HG03064 (cell line): ENCODE data around the gene COX7B.
"Not testable (repeated sequence)": the region's sequence is repeated elsewhere in the genome, so short reads cannot be mapped to it uniquely, and the experiment has no call there.

Source experiments
- ATAC-seq: cut with Tn5 transposase; IDR thresholded peaks from one replicate; pipeline ENCODE4 v1.9.1; 2021; ENCODE audit warnings: low read depth; ENCODE audit not compliant: unreplicated experiment

COX7B gene, protein sequence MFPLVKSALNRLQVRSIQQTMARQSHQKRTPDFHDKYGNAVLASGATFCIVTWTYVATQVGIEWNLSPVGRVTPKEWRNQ

DNA sequence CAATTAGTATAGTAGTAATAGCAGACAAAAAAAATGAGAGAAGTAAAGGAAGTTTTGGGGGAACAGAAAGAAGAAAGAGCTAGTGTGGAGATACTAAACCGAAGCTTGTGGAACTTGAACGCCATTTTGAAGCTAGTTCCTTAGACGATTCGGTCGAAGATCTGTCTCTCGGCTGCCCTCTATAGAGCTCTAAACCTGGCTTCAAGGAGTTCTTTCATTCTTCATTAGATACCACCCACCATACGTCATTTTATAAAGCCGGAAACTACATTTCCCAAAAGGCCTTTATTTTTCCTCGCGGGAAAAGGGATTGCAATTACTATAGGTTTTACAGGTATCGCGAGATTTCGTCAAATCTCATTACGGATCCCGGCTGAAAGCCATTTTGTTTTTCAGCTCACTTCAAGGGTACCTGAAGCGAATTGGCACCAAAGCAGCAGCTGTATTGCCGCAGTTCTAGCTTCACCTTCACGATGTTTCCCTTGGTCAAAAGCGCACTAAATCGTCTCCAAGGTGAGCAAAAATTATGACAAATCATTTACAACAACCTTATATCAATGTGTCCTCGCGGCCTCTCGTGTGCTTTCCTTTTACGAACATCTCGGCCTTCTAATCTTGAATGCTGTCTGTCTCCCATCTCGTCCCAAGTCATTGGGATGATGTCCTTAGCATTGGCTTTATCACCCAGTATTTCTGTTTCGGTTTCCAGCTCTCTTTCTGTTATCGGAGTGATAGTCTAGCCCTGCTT lies at the start of gene COX7B:
Gene COX7B (plus strand): TSS at position 388 of the 748 bp plus-strand sequence. CDS start 86 bp downstream, at position 474.
- peak; percentile 74 for ATAC-seq

DNA sequence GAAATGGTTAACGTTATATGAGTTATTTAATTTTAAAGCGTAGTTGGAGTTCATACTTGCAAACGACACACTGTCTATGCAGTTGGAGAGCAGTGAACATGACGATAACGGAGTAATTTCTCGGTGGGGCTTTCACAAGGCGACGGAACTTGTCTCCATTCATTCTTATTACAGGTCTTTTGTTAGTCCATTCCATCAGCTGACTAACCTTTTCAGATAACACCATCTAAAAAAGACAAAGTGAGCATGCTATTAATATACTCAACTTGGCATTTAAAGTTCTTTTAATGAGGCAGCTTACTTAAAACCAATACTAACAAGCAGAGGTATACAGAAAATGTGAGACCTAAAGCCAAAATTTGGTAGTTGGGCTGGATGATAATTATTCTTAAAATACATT lies 23.9 kb upstream of the COX7B start:
- ATAC-seq: no peak

DNA sequence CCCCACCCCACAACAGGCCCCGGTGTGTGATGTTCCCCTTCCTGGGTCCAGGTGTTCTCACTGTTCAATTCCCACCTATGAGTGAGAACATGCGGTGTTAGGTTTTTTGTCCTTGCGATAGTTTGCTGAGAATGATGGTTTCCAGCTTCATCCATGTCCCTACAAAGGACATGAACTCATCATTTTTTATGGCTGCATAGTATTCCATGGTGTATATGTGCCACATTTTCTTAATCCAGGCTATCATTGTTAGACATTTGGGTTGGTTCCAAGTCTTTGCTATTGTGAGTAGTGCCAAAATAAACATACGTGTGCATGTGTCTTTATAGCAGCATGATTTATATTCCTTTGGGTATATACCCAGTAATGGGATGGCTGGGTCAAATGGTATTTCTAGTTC lies 17.9 kb upstream of the COX7B start:
- ATAC-seq: not testable (repeated sequence)

DNA sequence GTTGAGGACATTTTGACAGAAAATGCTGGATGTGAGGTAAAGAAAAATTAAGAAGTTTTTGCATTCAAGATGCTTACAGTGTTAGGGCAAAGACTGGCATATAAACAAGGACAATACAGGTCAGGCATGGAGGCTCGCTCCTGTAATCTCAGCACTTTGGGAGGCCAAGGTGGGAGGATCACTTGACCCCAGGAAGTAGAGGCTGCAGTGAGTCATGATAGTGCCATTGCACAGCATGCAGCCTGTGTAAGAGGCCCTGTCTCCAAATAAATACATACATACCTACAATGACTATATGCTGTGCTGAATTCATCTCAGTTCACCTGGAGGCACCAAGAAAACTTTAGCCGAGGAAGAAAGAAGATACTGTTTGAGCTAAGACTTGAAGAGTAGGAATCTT lies 6.4 kb upstream of the COX7B start:
- ATAC-seq: no peak

DNA sequence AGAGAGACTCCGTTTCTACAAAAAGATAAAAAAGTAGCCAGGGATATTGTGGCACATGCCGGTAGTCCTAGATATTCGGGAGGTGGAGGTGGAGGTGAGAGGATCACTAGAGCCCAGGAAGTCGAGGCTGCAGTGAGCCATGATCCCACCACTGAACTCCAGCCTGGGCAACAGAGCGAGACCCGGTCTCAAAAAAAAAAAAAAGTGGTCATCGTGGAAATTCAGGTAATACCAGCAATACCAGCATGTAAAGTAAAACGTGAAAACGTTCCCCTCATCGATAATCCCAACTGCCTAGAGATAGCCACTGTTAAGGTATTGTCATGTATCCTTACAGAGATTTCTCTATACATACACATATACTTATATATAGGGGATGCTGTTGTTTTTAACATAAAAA lies 5.6 kb upstream of the COX7B start:
- ATAC-seq: no peak

DNA sequence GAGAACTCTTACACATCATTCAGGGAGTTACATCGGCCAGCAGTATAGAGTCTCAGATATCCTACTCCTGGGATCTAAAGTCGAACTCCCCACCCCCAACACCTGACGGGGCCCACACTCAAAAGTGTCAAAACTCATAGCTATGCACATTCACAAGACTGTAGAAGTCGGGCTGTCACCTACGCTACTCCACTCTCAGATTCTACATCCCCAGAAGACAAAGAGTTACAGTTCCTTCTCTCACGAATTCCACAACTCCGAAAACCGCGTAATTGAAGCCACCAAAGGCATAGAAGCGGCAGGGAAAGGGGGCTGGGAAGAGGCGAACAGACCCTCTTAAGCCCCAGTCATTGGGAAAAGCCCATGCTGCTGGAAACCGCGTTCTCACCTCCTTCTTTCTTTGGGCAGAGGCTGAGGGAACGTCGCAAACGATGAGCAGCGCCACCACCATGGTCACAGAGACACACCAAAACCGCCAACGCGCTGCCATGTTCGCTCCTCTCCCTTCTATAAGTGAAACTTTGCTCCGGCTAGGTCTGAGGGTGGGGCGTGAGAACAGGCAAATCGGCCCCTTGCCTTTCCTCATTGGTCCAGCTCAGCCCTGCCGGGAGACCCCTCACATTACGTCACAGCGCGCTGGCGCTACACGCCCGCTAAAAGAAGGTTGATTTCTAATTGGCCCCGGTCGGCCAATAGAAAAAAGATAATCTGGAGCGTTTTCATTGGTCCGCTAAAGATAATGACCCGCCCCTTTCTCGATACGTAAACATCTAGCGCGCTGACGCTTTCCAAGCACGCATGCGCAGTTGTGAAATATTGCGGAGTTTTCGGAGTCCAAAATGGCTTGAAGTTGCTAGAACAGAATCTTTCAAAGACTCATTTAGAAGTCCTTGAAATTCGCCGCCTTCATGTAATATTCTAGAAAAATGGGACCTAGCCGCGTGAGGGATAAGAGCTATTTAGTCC lies 4.1 kb upstream of the COX7B start, which contains the start of gene MAGT1:
Gene MAGT1 (minus strand): TSS at position 515 of the 966 bp plus-strand sequence. CDS start 25 bp downstream, at position 490.
- peak; percentile 85 for ATAC-seq

DNA sequence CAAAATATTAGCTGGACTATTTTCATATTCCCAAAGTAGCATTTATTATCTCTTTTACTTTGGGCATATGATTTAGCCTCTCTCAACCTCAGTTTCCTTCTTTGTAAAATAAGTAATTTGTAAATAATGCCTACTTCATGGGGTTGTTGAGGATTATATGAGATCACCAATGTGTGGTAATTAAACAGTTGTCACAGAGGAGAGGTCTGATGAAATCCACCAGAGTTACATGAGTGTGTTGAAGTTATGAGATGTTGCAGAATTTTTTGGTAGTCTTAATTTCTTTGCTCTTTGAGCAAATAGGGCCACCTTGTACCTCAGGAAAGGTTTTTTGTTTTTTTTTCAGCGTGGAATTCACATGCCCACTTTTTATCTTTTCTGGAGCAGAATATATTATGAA lies 1.4 kb downstream of the COX7B start:
- no peak for ATAC-seq

DNA sequence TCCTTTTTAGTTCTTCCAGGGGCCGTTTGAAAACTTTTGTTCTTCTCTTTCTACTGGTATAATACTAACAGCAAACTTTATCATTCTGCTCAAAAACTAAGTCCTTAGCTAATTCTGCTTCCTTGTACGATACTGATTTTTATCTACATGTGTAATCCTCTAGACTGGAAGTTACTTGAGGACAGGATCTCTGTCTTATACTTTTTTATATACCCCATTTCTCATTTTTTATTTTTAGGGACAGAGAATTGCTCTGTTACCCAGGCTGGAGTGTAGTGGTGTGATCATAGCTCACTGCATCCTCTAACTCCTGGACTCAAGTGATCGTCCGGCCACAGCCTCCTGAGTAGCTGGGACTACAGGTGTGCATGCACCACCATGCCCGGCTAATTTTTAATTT lies 2.2 kb downstream of the COX7B start:
- ATAC-seq: no peak

DNA sequence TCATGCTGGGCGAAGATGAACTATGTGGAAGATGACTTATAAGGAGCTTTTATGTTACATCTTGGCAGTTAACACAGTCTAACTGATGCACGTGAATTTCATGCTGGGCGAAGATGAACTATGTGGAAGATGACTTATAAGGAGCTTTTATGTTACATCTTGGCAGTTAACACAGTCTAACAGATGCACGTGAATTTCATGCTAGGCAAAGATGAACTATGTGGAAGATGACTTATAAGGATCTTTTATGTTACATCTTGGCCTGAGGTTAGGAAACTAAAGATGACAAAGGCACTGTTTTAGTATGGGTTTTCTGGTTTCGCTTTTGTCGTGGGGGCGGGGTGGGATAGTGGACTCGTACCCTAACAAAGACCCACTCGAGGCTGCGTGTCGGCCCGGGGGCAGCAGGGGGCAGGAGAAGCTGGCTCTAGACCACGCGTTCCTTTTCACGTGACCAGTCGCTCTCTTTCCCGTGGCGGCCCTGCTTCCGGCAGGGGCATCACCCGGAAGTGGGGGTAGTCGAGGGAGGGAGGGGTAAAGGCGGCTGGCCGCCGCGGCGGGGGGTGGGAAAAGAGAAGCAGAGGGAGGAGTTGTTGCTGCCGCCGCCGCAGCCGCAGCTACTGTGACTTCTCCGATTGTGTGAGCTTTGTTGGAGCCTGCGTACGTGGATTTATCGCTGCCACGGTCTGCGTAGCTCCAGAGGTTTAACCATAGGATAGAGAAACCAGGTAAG lies 11.0 kb downstream of the COX7B start, which contains the start of gene ATP7A:
Gene ATP7A (plus strand): TSS at position 586 of the 733 bp plus-strand sequence. CDS start 60,949 bp downstream, outside the sequence.
- peak; percentile 91 for ATAC-seq

DNA sequence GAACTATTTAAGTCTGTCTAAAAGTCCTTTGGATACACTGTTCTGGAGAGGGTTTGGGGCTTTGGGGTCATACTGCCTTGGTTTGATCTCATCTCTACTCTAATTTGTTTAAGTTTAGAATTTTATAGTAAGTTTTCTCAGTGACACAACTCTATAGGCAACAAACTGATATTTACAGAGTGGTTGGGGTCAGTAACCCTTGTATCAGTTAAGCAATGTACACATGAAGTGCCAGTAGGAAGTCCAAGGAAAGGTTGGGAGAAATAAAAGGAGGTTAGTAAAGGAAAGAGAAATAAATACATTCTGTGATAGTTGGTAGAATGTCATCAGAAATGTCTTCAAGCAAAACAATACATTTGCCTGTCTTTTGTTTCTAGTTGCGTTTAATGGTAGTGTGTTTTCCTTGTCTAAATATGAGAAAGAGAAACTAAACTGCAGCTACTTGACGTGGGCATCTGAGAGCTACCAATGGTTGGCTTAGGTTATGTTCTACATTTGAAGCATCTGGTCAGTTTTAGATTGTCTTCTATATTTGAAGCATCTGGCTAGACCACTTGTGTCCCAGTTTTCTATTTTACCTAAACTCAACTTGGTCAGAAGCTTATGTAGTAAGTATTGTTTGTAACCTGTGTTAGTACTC lies 18.1 kb downstream of the COX7B start:
- peak; percentile 52 for ATAC-seq

DNA sequence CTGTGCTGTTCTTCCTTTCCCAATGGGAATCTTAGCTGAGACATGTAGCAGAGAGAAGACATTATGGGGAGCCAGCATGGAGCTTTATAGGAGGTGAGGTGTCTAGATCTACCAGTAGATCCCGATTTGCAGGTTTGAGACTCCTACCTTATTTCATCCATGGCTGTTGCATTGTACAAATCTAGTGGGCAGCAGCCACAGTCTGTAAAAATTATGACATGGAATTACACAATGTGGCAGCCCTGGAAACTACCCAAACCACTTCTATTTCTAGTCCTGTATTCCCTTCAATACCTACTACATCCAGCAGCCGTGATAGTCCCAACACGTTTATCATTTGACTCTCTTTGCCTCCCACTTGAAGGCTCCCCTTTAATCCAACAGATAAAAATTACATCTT lies 19.3 kb downstream of the COX7B start:
- ATAC-seq: no peak

DNA sequence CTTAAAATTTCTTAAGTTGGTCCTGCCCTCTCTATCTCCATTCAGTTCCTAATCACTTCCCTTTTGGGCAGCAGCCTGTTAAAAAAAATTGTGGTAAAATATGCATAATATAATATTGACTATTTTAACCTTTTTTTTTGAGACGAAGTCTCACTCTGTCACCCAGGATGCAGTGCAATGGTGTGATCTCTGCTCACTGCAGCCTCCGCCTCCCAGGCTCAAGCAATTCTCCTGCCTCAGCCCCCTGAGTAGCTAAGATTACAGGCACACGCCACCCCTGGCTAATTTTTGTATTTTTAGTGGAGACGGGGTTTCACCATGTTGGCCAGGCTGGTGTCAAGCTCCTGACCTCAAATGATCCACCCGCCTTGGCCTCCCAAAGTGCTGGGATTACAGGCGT lies 20.1 kb downstream of the COX7B start:
- ATAC-seq: not testable (repeated sequence)

DNA sequence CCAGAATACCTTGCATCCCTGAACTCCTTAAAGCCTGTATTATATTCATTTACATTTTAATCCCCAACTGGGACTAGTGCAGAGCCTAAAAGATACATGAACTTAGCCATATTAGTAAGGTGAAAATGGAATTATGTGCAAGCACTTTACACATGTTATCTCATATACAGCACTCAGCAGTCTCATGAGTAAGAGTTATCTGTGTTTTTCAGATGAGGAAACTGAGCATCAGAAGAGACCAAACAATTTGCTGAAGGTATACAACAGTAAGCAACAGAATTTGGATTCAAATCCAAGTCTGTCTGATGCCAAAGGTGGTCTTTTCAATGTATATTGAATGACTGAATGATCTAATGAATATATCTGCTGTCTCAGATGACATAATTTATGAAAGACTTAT lies 23.5 kb downstream of the COX7B start:
- no peak for ATAC-seq

DNA sequence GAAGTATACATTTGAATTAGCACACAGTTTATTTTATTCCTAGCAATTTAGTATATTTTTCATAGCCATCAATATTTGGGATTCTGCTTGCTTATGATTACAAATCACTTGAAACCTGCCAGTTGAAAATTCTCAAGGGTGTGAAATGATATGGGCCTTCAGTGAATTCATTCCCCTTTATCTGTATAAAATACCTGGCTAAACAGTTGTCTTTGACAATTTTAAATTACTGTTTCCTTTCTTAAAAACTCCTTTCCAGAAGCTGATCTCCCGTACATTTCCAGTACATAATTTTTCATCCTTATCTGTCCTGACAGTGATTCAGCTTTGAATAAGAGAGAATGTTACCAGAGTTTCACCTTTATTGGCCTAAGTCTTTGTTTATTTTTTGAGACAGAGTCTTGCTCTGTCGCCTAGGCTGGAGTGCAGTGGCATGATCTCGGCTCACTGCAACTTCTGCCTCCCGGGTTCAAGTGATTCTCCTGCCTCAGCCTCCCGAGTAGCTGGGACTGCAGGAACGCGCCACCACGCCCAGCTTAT lies 25.1 kb downstream of the COX7B start:
- no peak for ATAC-seq

DNA sequence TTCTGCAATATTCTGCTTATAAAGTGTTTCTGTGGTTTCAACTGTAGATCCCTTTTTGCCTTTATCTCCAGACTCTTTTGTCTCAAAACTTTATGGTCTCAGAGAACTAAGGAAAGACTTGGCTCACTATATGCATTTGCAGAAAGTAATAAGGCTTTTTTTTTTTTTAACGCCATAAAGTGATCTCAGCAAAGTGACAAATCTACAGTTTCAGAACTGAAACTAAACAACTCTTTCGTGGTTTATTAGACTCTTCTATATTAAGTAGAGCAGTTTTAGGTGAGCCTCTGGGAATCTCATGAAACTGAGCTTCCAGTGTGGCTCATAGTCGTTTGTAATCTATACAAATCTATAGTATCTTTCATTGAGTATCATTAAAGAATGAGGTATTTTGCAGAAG lies 26.5 kb downstream of the COX7B start:
- ATAC-seq: no peak

DNA sequence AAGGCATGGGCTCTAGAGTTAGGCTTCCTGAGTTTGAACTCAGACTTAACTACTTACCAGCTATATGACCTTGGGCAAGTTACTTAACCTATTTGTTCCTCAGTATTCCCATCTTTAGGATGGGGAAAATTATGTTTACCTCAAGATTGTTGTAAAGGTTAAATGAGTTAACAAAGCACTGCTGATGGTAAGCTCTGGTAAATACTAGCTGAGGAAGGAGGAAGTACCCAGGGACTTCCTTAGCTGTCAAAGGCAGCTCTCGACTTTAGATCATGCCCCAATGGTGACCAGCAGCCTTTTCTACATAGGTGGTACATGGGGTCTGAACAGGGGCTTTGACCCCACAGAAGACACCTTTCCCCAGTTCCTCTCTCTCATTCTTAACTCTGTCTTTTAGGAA lies 31.3 kb downstream of the COX7B start:
- no peak for ATAC-seq

DNA sequence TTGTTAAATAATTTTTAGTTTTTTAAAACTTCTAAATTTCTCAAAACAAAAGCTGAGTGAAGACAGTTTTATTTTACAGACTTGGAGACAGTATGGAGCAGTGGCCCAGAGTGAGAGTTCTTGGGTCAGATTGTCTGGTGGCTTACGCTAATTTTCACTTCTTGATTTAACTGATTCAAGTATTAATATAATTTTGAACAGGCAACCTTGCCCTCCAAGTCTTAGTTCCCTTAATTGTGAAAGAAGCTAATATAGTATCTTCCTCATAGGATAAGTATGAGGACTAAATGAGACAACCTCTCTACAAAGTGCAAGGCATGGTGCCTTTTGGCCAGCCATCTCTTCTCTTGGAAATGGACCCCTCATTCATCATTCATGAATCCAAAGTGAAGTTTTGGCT lies 36.6 kb downstream of the COX7B start:
- no peak for ATAC-seq

DNA sequence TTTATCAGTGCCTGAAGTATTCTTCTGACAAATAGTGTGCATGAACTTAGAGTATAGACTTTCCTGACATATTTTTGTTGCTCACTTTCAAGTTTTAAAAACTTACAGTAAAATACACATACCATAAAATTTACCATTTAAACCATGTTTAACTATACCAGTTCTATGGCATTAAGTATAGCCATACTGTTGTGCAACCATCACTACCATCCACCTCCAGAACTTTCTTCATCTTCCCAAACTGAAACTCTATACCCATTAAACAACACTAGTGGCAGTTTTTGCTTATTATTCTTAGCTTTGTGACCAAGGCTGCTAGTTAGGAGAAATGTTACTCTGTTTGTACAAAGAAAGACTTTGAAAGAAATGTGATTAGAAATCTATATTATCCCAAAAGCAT lies 37.0 kb downstream of the COX7B start:
- no peak for ATAC-seq

DNA sequence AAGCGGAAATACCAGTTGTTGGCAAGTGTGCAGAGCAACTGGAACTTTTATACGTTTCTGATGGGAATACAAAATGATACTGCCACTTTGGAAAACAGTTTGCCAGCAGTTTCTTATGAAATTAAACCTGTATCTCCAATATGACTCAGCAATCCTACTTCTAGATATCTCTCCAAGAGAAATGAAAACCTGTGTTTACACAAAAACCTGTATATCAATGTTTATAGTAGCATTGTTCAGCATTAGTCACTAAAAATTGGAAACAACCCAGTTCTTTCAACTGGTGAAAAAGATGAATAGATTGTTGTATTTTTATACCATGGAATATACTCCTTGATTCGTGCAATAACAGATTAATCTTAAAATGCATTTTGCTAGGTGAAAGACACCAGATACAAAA lies 38.0 kb downstream of the COX7B start:
- ATAC-seq: no peak
